GM15510 (cell line): ENCODE measurements around the gene PPP4C.

Source experiments
- POLR2A ChIP-seq: IDR thresholded peaks from 3 replicates; pipeline ENCODE4 v1.6.1; 2011; ENCODE audit warnings: borderline replicate concordance; ENCODE audit not compliant: insufficient read length; ENCODE audit errors: extremely low read depth

Gene PPP4C

GRCh38 chr16:30065943-30066760, 9.6 kb upstream of the PPP4C start:
- no peak for TF ChIP-seq POLR2A

- no peak for TF ChIP-seq POLR2A
These were observed 8.8 kb upstream of the PPP4C start for GRCh38 chr16:30066761-30067583.

DNA sequence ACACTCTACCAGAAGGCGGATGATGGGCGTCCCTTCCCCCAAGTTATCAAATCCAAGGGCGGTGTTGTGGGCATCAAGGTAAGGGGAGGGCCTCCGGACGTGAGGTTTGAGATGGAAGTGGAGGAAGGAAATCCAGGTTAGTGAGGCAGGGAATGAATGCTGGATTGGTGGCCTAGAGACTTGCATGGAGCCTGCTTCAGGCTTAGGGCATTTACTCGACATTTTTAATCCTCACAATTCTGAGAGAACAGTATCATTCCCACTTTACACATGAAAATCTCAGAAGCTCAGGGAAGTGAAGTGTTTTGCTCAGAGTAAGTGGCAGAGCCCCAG, 8.2 kb upstream of the PPP4C start:
- no peak for TF ChIP-seq POLR2A

DNA sequence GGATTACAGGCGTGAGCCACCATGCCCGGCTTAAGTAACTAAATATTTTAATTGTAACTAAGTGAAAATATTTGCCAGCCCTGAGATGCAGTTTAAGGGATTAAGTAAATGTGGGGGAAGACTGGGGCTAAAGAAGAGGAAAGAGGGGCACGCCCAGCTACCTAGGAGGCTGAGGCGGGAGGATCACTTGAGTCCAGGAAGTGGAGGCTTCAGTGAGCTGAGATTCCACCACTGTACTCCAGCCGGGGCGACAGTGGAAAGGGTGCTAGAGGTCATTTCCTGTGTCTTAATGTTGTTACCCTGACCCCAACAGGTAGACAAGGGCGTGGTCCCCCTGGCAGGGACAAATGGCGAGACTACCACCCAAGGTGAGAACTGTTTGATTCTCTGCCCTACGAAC, 7.5 kb upstream of the PPP4C start:
- TF ChIP-seq POLR2A = no peak

DNA sequence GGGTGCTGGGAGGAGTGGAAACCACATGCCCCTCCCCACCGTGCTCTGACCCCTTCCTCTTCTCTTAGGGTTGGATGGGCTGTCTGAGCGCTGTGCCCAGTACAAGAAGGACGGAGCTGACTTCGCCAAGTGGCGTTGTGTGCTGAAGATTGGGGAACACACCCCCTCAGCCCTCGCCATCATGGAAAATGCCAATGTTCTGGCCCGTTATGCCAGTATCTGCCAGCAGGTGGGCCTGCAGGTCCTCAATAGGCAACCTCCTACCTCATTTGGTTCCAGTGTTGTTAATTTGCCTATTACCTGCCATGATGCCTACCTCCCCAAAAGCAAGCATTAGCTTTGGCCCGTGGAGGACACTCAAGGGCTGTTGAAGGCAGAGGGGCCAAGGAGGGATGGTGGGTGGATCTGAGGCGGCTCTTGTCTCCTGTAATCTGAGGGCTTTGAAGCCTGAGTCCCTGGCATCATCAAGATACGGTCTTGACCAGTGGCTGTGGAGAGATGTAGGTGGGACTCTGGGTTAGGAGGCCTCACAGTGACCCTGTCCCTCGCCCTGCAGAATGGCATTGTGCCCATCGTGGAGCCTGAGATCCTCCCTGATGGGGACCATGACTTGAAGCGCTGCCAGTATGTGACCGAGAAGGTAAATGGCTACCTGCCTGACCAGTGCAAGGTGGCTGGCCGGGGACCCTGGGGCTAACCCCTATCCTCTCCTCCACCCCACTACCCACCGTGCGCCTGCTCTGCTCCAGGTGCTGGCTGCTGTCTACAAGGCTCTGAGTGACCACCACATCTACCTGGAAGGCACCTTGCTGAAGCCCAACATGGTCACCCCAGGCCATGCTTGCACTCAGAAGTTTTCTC, 6.8 kb upstream of the PPP4C start:
- no peak for TF ChIP-seq POLR2A

GRCh38 chr16:30069611-30070462, 6.0 kb upstream of the PPP4C start:
- TF ChIP-seq POLR2A = no peak

- TF ChIP-seq POLR2A = no peak
These were observed 5.3 kb upstream of the PPP4C start for GRCh38 chr16:30070490-30070889.

GRCh38 chr16:30076276-30076791, 540 bp downstream of the PPP4C start:
- no peak for TF ChIP-seq POLR2A

DNA sequence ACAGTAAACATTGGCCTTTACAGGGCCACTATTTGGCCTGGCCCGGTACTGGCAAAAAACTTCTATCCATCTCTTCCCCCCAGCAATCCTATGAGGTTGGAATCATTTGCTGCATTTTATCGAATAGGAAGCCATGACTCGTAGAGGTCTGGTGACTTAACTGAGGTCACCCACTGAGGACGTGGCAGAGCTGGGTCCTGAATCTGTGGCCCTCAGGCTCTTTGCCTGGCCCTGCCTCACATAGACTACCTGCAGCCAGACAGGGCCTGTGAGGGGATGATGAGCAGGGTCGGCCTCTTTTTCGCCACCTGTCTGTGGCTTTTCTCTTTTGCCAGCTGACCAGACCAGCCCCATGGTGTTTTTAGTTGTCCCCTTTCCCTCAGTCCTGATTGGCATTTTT, 1.9 kb downstream of the PPP4C start:
- TF ChIP-seq POLR2A = no peak

DNA sequence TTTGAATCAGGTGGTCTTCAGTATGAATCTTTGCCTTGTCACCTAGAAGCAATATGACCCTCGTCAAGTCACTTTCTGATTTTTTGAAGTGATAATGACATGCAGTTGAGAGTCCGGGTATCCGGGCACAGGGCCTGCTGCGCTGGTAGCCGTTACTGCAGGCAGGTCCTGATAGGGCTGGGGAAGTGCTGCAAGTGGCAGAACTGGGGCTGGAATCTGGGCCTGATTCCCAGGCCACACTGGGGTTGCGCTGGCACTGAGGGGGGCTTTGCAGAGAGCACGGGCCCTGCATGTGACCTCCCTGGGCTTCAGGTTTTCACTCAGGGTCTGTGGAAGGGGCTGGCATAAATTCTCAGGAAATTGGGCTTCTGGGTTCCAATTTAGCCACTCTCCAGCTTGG, 3.0 kb downstream of the PPP4C start:
- TF ChIP-seq POLR2A = no peak

- TF ChIP-seq POLR2A = no peak
These were observed 3.7 kb downstream of the PPP4C start for GRCh38 chr16:30079480-30079879.

DNA sequence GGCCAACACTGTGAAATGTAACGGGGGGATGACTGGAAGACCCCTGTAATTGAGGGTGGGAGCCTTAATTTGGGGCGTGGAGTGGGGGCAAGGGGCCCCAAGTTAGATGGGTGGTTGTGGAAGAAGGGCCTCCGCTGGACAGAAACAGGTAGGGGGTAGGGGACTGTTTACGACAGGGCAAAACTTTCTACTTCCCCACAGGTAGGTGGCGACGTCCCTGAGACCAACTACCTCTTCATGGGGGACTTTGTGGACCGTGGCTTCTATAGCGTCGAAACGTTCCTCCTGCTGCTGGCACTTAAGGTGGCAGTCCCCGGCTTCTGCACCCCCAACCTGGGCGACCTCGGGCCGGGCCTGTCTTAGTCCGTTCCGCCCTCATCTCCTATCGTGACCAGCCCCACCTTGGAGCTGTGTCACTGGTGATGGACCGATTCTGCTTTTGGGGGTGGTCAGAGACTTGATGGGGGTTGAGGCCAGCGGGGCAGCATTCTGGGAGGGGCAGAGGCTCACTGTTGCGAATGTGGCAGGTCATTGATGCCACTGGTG, 6.8 kb downstream of the PPP4C start:
- no peak for TF ChIP-seq POLR2A

DNA sequence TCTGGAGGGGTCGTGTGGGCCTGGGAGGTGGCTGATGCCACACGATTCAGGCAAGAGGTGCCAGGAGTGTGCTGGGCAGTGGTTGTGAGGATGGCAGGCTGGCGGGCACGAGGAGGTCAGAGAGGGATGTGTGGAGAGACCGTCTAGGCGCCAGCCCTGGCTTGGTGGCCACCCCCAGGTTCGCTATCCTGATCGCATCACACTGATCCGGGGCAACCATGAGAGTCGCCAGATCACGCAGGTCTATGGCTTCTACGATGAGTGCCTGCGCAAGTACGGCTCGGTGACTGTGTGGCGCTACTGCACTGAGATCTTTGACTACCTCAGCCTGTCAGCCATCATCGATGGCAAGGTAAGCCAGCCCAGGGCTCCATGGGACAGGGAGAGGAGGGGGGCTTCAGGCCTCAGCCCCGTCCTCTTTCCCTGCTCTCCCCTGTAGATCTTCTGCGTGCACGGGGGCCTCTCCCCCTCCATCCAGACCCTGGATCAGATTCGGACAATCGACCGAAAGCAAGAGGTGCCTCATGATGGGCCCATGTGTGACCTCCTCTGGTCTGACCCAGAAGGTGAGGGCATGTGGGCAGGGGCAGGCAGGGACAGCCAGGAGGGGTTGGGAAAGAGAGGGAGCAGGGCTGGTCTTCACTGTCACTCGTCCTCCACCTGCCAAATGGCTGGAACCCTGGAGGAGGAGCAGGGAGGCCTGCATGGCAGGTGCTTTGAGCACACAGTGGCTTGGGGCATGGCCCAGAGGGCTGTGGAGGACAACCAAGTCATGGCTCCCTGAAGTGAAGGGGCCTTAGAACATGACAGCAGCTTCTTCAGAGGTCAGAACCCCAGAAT, 7.6 kb downstream of the PPP4C start:
- TF ChIP-seq POLR2A = no peak
